Stimulated activated CD4-positive, alpha-beta T cell treated with anti-CD3 and anti-CD28 coated beads, Interleukin-4, amount 100 ng/mL, for 24 hours (primary cell): ENCODE results near the gene AGXT2.

Source experiments
- DNase-seq: peaks from one replicate; pipeline ENCODE4 v3.0.0-alpha.2; 2020

AGXT2 gene

DNA sequence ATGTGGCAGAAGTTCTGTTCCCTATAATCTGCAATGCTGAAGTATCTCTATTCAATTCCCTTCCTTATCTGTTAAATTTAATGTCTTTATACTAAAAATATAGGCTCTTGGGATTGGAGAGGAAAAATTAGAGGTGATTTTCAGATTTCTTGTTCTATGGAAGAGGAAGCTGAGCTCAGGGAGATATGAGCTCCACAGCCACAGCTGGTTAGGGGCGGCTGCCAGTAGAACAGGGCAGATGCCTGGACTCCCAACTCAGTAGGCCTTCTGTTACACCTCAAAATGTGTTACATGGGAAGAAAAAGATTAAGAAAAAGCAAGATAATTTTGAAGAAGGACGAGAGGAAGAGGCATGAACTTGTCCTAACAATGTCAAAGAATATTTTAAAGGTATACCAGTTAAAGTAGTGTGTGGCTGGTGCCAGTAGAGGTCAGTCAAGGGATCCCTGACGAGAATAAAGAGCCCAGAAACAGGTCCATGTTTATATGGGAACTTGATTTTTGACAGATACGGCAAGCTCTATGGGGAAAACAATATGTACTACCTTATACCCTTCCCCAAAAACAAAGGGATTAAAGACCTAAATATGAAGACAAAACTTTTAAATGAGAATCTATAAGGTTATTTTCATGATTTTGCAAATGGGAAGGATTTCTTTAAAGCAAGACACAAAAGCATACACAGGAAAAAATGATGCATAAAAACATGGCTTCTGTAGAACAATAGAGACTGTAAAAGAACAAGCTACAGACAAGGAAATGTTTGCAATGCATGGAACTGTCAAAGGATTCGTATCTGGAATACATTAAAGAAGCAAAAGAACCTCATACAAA is 89.7 kb downstream of the AGXT2 start:
- no peak for DNase-seq

DNA sequence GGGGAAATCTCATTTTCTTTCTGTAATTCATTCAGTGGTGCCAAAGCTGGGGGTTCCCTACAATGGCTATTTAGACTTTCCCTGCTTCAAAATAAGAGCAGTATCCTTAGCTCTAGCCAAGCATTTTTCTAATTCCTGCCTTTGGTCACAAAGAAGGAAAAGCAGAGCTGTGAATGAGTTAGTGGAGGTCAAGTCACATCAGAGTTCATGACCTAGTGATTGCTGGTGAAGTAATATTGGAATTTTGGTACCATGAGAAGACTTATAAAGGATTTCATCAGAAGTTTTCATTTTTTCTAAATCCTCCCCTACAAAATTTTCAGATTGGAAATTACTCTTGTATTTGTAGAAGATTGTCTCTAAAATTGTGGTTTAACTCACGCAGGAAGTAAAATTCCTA is 90.4 kb downstream of the AGXT2 start:
- no peak for DNase-seq
